Measurements from ENCODE around the gene KIF4A. TPM values are rescaled to one million over a fixed set of nuclear protein-coding genes. Genes with fewer than 3 reads are reported as not detected.

The KIF4A gene
- total and polyA plus RNA-seq, 2 of the 4 experiments (the other 2 are of a cell fraction) = 10.0 to 19.0 TPM

GRCh38 chrX:70338290-70338689 lies 48.4 kb downstream of the KIF4A start:
- no peak overlapping the region for H3K18ac ChIP-seq (ENCODE audit: low read depth, low read length)
- no peaks in the 10 kb centered on the region for H3K9me3 ChIP-seq (ENCODE audit: control insufficient read depth, insufficient read depth, low read length)
- ATAC-seq (ENCODE audit: low read depth) (no peak), DNase-seq (no peak)
- H3K79me1 ChIP-seq (ENCODE audit: low read depth in 1 of 2, low read length in 2 of 2) = no peaks in the 10 kb centered on the region
- no peak overlapping the region for H3K56ac ChIP-seq (ENCODE audit: extremely low read depth, insufficient read depth, low read length)
- no peaks in the 10 kb centered on the region for H3K4me1 ChIP-seq (ENCODE audit: control insufficient read depth, insufficient read depth, low read length)
- H2AK5ac ChIP-seq (ENCODE audit: low read depth, low read length) = no peak overlapping the region
- intact Hi-C loops (cut with micrococcal nuclease) = no loop called here
- BruUV-seq (replicated peaks) = no TSS peak
- H2BK5ac ChIP-seq (ENCODE audit: low read depth, low read length, poor library complexity, severe bottlenecking) = no peak overlapping the region
- POLR2A ChIA-PET (ENCODE audit: unreplicated experiment) = no interaction called here
- H4K20me1 ChIP-seq (ENCODE audit: insufficient read depth, low read length) = no peaks in the 10 kb centered on the region
- no peak overlapping the region for H3K23ac ChIP-seq (ENCODE audit: low read depth, low read length)
- no peak overlapping the region for H4K8ac ChIP-seq (ENCODE audit: low read depth in 2 of 2, low read length in 2 of 2)
- in situ Hi-C loops (cut with MboI; ENCODE audit: low sequenced_read_pairs) = no loop called here
- no CpG with 5 or more reads among the region's 4 CpGs for WGBS, 2 experiments (ENCODE audit: extremely low coverage in 2 of 2, insufficient read length in 1 of 2)
- H2BK20ac ChIP-seq (ENCODE audit: low read depth, low read length) = no peak overlapping the region
- TF ChIP-seq RFX5 (IDR thresholded peaks at IDR 0.05; ENCODE audit: low read depth, low read length) (no peak), MXI1 (IDR thresholded peaks at IDR 0.05; ENCODE audit: borderline replicate concordance, low read depth, low read length) (no peak), CHD1 (IDR thresholded peaks at IDR 0.05; ENCODE audit: low read depth, low read length) (no peak), MAFK (IDR thresholded peaks at IDR 0.05; ENCODE audit: low read depth, low read length) (no peak), CEBPB (IDR thresholded peaks at IDR 0.05; ENCODE audit: low read depth, low read length) (peak; percentile 84)
- H2AK9ac ChIP-seq (replicated peaks; ENCODE audit: low read depth, low read length, poor library complexity) = no peak overlapping the region
- no peak overlapping the region for H3K4ac ChIP-seq (ENCODE audit: low read depth, low read length)
- no peak overlapping the region for H2BK15ac ChIP-seq (ENCODE audit: low read depth, low read length)
- H3K14ac ChIP-seq (replicated peaks; ENCODE audit: low read depth, low read length) = no peak overlapping the region
- H3K9ac ChIP-seq (ENCODE audit: low read depth, low read length) = no peak overlapping the region
- H3K27me3 ChIP-seq (ENCODE audit: control insufficient read depth, insufficient read depth, low read length) = no peaks in the 10 kb centered on the region
- no peak overlapping the region for H2BK120ac ChIP-seq (ENCODE audit: low read depth, low read length)
- dilution Hi-C loops (cut with HindIII; ENCODE audit: low sequenced_read_pairs, unreplicated experiment) = no loop called here
- no peaks in the 10 kb centered on the region for H3K36me3 ChIP-seq (ENCODE audit: control insufficient read depth, insufficient read depth, low read length)
- H3K9me1 ChIP-seq (ENCODE audit: insufficient read depth, low read length) = no peaks in the 10 kb centered on the region
- no peak overlapping the region for H3K27ac ChIP-seq (ENCODE audit: insufficient read depth, low read length)
- H3K4me2 ChIP-seq (ENCODE audit: low read depth, low read length) = no peak overlapping the region
- no peak overlapping the region for H4K5ac ChIP-seq (ENCODE audit: low read depth, low read length)
- CTCF ChIA-PET = interaction anchor here (0.8 kb wide), 1 partner anchor 45 kb away, joined by 4 read pairs; no protein-coding TSS in a partner anchor
- H4K91ac ChIP-seq (ENCODE audit: insufficient read depth, low read depth, low read length) = no peak overlapping the region
- no peak overlapping the region for H2AFZ ChIP-seq (replicated peaks; ENCODE audit: low read length, poor library complexity)
- no peak overlapping the region for H3K4me3 ChIP-seq (ENCODE audit: insufficient read depth, low read depth, low read length)
